Natural killer cell (primary cell): ENCODE data around the gene ATF3. TPM values are rescaled to one million over a fixed set of nuclear protein-coding genes. Genes with fewer than 3 reads are reported as not detected.

ENCODE experiments used
- ATAC-seq, 3 donors: fragments of 150-1000 bp in 2 of 3; fragments of 200-7000 bp in 1 of 3; cut with Tn5 transposase; 1 replicate in 1 of 3; 2 replicates in 2 of 3; pipeline ENCODE4 v1.10.0; 2021; ENCODE audit warnings: mild to moderate bottlenecking in 2 of 3, moderate library complexity in 2 of 3
- DNase-seq, 2 donors: peaks; one replicate each; pipeline versions ENCODE4 v3.0.0 to v3.0.0-alpha.2; 2013 to 2021; ENCODE audit warnings: mixed read lengths in 1 of 2
- H3K27ac ChIP-seq: one replicate; pipeline ENCODE4 v1.5.1; 2013; ENCODE audit warnings: mild to moderate bottlenecking, low read length
- H3K27me3 ChIP-seq: one replicate; pipeline ENCODE4 v1.6.1; 2013; ENCODE audit warnings: low read length; ENCODE audit not compliant: control insufficient read depth, insufficient read depth
- H3K36me3 ChIP-seq: one replicate; pipeline ENCODE4 v1.6.1; 2013; ENCODE audit warnings: low read length; ENCODE audit not compliant: control insufficient read depth, insufficient read depth
- H3K4me1 ChIP-seq: one replicate; pipeline ENCODE4 v1.6.1; 2013; ENCODE audit warnings: low read length; ENCODE audit not compliant: control insufficient read depth, insufficient read depth
- H3K4me3 ChIP-seq: one replicate; pipeline ENCODE4 v1.5.1; 2013; ENCODE audit warnings: low read length
- H3K9me3 ChIP-seq: one replicate; pipeline ENCODE4 v1.6.1; 2013; ENCODE audit warnings: low read length; ENCODE audit not compliant: control insufficient read depth, insufficient read depth
- H3K27ac Mint-ChIP-seq, 2 donors: one replicate each; pipeline ENCODE4 v1.8.0; 2022; ENCODE audit warnings: mild to moderate bottlenecking in 2 of 2, mixed read lengths in 2 of 2, moderate library complexity in 1 of 2
- H3K27me3 Mint-ChIP-seq, 2 donors: one replicate each; pipeline ENCODE4 v1.8.0; 2022; ENCODE audit warnings: low read depth in 2 of 2, mixed read lengths in 2 of 2
- H3K36me3 Mint-ChIP-seq: one replicate; pipeline ENCODE4 v1.8.0; 2022; ENCODE audit warnings: mixed read lengths
- H3K4me1 Mint-ChIP-seq, 2 donors: one replicate each; pipeline ENCODE4 v1.8.0; 2022; ENCODE audit warnings: mixed read lengths in 2 of 2
- H3K4me3 Mint-ChIP-seq: one replicate; pipeline ENCODE4 v1.8.0; 2022; ENCODE audit warnings: mild to moderate bottlenecking, moderate library complexity, mixed read lengths
- H3K9me3 Mint-ChIP-seq, 2 donors: one replicate each; pipeline ENCODE4 v1.8.0; 2022; ENCODE audit warnings: mixed read lengths in 2 of 2
- CTCF ChIP-seq: fragments of 200-600 bp; IDR thresholded peaks from one replicate; pipeline ENCODE4 v1.8.0; 2022; ENCODE audit warnings: antibody characterized with exemption
- WGBS: methylation state at CpG from one replicate; pipeline ENCODE4 v1.1.7; 2013; ENCODE audit warnings: missing lambda C conversion rate; ENCODE audit not compliant: insufficient coverage; 5-methylcytosine and 5-hydroxymethylcytosine counted together
- intact Hi-C: fragments of 100-400 bp; cut with micrococcal nuclease; formaldehyde crosslinking; loops from one replicate; pipeline ENCODE4 v1.14.2; 2022
- total RNA-seq, 4 donors: library from RNA; stranded (reverse); fragments of 120-200 nt in 1 of 4; gene quantifications; one replicate each; pipeline versions ENCODE4 v1.2.3 to v1.2.4, GENCODE V29; 2013 to 2022

Gene ATF3
- total RNA-seq, 3 donors from 2014 or later (not counting 1 experiment from before 2014, with no cell fraction given), result 62.2 to 135 (median 78.5) TPM

- Mint-ChIP-seq H3K9me3 (no peaks in the 10 kb centered on the region), H3K4me3 (no peak overlapping the region), H3K4me1 (peaks cover 19% of the 10 kb centered on the region in 2 donors), H3K27ac (peak overlapping the region in 1 of 2 donors; percentile 87), H3K27me3 (peaks cover 0 to 5% of the 10 kb centered on the region in 2 donors), H3K36me3 (no peaks in the 10 kb centered on the region)
- Histone ChIP-seq H3K36me3 (no peaks in the 10 kb centered on the region), H3K27ac (no peak overlapping the region), H3K4me3 (no peak overlapping the region), H3K27me3 (no peaks in the 10 kb centered on the region), H3K9me3 (no peaks in the 10 kb centered on the region), H3K4me1 (peaks cover 9% of the 10 kb centered on the region)
- intact Hi-C loops, result no loop called here
- no peak for TF ChIP-seq CTCF
- no peak for DNase-seq
- WGBS, result 91% methylated on average over 3 of the region's 5 CpGs
- ATAC-seq, result no peak
Measured at GRCh38 chr1:212568978-212569537, 39.5 kb upstream of the ATF3 start.

GRCh38 chr1:212574732-212575131 is 33.8 kb upstream of the ATF3 start:
- ATAC-seq, result no peak
- Mint-ChIP-seq H3K36me3 (no peaks in the 10 kb centered on the region), H3K4me3 (no peak overlapping the region), H3K4me1 (no peaks in the 10 kb centered on the region), H3K27ac (no peak overlapping the region), H3K9me3 (no peaks in the 10 kb centered on the region), H3K27me3 (peaks cover 17 to 30% of the 10 kb centered on the region in 2 donors)
- no peak for TF ChIP-seq CTCF
- Histone ChIP-seq H3K27me3 (peaks cover 4% of the 10 kb centered on the region), H3K4me1 (no peaks in the 10 kb centered on the region), H3K36me3 (no peaks in the 10 kb centered on the region), H3K27ac (no peak overlapping the region), H3K9me3 (no peaks in the 10 kb centered on the region), H3K4me3 (no peak overlapping the region)
- intact Hi-C loops, result no loop called here
- no CpG with 5 or more reads among the region's 3 CpGs for WGBS
- DNase-seq, result no peak

- WGBS, result no CpG with 5 or more reads among the region's 2 CpGs
- TF ChIP-seq CTCF, result no peak
- Histone ChIP-seq H3K36me3 (no peaks in the 10 kb centered on the region), H3K4me3 (no peak overlapping the region), H3K27me3 (peaks cover 4% of the 10 kb centered on the region), H3K4me1 (peaks cover 5% of the 10 kb centered on the region), H3K27ac (no peak overlapping the region), H3K9me3 (no peaks in the 10 kb centered on the region)
- intact Hi-C loops, result no loop called here
- DNase-seq, result no peak
- Mint-ChIP-seq H3K9me3 (no peaks in the 10 kb centered on the region), H3K27ac (no peak overlapping the region), H3K4me1 (no peaks in the 10 kb centered on the region), H3K27me3 (peaks cover 17 to 29% of the 10 kb centered on the region in 2 donors), H3K4me3 (no peak overlapping the region), H3K36me3 (no peaks in the 10 kb centered on the region)
- ATAC-seq, result no peak
Measured at GRCh38 chr1:212575333-212575732, 33.2 kb upstream of the ATF3 start.

GRCh38 chr1:212578041-212578440 is 30.5 kb upstream of the ATF3 start:
- H3K36me3 Mint-ChIP-seq, result no peaks in the 10 kb centered on the region
- WGBS, result no CpG with 5 or more reads among the region's 1 CpG
- no peaks in the 10 kb centered on the region for H3K9me3 ChIP-seq

More at GRCh38 chr1:212578041-212578440, 30.5 kb upstream of the ATF3 start:
- Mint-ChIP-seq H3K27ac (no peak overlapping the region), H3K4me1 (no peaks in the 10 kb centered on the region), H3K9me3 (no peaks in the 10 kb centered on the region), H3K27me3 (peaks cover 17 to 24% of the 10 kb centered on the region in 2 donors), H3K4me3 (no peak overlapping the region)
- intact Hi-C loops, result no loop called here
- DNase-seq, result no peak
- TF ChIP-seq CTCF, result no peak
- H3K27me3 ChIP-seq, result peaks cover 4% of the 10 kb centered on the region
- ATAC-seq, result no peak
- H3K4me3 ChIP-seq, result no peak overlapping the region
- H3K27ac ChIP-seq, result no peak overlapping the region
- H3K36me3 ChIP-seq, result no peaks in the 10 kb centered on the region
- peaks cover 6% of the 10 kb centered on the region for H3K4me1 ChIP-seq
